ENCODE measurements around the gene GPATCH2.

DNA sequence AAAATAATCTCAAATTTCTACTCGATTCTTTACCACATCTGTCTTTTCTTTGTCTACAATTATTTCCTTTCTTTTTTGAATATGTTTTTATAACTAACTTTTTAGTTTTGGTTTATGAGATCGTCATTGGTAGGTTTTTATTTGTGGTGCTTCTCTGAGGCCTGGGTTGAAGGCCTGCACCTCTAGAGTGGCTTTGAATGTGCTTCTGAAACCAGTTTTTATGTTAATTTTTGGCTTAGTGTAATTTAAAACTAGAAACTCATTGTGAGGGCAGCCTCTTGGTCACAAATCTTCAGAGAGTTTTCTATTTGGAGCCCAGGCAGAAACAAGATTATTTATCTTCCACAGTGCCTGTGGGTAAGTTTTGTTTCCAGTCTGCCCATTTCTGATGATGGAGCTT lies 187.0 kb downstream of the GPATCH2 start:
- TF ChIP-seq, protein P1, sequence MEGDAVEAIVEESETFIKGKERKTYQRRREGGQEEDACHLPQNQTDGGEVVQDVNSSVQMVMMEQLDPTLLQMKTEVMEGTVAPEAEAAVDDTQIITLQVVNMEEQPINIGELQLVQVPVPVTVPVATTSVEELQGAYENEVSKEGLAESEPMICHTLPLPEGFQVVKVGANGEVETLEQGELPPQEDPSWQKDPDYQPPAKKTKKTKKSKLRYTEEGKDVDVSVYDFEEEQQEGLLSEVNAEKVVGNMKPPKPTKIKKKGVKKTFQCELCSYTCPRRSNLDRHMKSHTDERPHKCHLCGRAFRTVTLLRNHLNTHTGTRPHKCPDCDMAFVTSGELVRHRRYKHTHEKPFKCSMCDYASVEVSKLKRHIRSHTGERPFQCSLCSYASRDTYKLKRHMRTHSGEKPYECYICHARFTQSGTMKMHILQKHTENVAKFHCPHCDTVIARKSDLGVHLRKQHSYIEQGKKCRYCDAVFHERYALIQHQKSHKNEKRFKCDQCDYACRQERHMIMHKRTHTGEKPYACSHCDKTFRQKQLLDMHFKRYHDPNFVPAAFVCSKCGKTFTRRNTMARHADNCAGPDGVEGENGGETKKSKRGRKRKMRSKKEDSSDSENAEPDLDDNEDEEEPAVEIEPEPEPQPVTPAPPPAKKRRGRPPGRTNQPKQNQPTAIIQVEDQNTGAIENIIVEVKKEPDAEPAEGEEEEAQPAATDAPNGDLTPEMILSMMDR (IDR thresholded peaks at IDR 0.05) = no peak
- no peak for TF ChIP-seq POLR2A (IDR thresholded peaks at IDR 0.05)

All from esophagus squamous epithelium (tissue), 4 donors.